ENCODE data around the gene CASR.
"Not testable (repeated sequence)": the region's sequence is repeated elsewhere in the genome, so short reads cannot be mapped to it uniquely, and the experiment has no call there.

CASR gene

DNA sequence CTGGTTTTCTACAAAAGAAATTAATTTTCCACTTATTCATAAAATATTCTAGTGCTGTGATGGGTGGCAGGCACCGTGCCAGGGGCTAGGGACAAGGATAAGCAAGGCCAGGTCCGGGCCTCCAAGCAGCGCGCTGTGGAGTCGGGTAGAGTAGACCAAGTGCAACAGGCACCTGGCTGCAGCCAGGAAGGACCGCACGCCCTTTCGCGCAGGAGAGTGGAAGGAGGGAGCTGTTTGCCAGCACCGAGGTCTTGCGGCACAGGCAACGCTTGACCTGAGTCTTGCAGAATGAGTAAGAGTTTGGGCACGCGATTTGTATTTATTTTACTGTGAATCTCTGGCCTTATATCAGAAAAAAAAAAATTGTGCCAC is at the start of gene CASR:
CASR (plus strand) TSS at position 148 of the 372 bp plus-strand sequence. CDS start 70,522 bp downstream, outside the sequence.
- DNase-seq: no peak

DNA sequence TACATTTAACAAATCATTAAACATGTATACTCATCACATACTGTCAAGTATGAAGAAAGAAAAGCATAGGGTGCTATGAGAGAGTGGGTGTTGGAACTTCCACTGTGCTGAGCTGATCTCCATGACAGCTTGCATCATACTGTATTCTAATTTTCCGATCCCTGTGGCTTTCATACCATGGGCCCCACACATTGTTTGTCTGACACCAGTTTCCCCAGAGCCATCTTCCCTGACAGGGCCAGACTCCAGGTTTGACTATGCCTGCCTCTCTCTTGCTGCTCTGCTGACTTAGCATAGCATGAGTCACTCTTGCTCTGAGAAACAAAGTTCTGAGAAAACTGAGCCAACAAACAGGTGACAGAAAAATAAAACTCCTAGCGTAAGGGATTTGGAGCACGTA is 37.0 kb upstream of the CASR start:
- DNase-seq: peak; percentile 34

DNA sequence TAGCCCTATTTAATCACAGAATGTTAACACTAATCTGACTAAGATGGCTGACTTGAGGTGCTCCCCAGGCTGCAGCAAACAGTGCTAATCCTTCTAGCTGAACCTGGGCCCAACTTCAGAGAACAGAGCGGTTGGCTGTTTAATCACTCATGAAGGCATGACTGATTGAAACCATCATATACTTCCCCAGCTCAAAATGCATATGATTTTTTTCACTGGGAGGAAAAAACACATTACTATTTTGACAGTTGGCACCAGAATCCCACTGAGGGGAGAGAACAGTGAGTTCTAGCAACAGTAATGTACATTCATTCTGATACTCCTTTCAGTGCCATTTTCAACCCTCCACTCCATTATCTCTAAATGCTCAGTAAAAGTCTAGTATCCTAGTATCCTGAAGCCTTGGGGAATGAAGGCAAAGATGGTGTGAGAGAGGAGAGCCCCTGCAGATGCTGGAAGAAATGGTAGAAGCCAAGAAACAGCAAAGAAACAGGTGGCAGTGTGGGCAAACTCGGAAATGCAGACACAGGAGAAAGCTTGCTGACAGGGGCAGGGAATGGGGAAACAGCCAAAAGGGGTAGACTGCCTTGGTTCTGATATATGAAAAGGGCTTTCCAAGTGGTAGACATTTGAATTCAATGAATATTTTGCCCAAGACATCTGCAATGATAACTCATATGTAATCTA is 34.4 kb upstream of the CASR start:
- DNase-seq: no peak

- DNase-seq: peak; percentile 75
Measured at GRCh38 chr3:122151480-122151879, 32.0 kb upstream of the CASR start.

- DNase-seq: not testable (repeated sequence)
Measured at GRCh38 chr3:122164983-122165382, 18.5 kb upstream of the CASR start.

- DNase-seq: no peak
Measured at GRCh38 chr3:122167630-122168029, 15.8 kb upstream of the CASR start.

DNA sequence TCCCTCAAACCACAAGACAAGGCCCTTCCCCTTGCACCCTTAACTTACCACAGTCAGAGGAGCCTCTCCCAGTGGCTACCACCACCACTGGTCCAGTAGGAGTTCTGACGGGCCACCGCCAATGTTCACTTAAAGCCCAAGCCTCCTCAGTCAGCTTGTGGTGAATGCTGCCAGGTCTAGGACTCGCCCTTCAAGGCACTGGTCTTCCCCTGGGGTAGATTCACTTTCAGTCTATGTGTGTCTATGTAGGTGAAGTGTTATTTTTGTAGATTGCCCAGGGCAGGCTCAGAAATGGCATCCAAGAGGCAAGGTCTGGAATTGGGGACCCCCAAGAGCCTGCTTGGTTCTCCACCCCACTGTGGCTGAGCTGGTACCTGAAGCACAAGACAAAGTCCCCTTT is 15.4 kb upstream of the CASR start:
- no peak for DNase-seq

GRCh38 chr3:122169911-122170310 is 13.6 kb upstream of the CASR start:
- DNase-seq: peak; percentile 37

DNA sequence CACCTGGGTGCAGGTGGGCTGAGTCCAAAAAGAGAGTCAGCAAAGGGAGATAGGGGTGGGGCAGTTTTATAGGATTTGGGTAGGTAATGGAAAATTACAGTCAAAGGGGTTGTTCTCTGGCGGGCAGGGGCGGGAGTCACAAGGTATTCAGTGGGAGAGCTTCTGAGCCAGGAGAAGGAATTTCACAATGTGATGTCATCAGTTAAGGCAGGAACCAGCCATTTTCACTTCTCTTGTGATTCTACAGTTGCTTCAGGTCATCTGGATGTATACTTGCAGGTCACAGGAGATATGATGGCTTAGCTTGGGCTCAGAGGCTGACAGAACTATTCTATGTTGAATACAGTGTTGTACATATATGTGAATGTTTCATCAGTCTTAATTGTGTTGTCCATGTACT is 12.1 kb upstream of the CASR start:
- not testable (repeated sequence) for DNase-seq

DNA sequence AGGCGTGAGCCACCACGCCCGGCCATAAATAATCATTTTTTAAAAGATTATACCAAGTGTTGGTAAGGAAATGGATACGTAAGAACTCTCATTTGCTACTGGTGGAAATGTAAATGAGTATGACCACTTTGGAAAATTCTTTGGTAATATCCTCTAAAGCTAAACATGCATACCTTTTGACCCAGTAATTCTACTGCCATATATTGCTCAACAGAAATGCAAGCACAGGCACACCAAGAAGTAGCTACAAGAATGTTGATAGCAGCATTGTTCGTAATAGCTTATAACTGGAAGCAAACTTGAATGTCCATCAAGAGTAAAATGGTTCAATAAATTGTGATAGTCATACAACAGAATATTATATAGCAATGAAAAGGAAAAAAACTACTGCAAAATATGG is 4.8 kb upstream of the CASR start:
- no peak for DNase-seq

- DNase-seq: no peak
Measured at GRCh38 chr3:122183893-122184590, 574 bp downstream of the CASR start.

DNA sequence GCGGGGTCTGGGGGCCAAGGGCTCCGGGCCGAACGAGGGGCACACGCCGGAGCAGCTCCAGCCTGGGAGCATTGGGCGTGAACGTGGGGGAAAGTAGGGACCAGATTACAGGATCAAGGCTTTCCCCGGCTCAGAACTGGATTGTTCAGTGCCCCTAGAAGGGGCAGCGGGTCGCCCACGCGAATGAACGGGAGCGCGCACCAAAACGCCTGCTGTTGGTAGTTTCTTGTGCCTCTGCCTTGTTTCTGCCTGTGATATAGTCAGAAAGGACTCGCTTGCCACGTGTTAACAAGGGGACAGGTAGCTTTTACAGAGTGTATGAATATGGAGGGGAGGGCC is 1.1 kb downstream of the CASR start:
- no peak for DNase-seq

DNA sequence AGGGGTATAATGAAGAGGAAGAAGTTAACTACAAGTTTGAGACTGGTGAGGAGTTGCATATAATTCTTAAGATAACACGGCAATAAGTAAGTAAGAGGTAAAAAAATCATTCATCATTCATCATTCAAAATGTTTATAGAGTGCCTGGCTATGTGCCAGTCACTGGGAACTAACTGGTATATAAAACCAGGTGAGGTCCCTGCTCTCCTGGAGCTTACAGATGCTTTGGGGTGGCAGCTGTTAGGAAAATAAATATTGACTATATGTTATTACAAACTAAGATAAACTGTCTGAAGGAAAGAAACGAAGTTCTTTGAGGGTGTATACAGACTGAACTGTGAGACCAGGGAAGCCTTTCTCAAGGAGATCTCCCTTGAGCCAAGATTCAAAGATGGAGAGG is 2.9 kb downstream of the CASR start:
- no peak for DNase-seq

DNA sequence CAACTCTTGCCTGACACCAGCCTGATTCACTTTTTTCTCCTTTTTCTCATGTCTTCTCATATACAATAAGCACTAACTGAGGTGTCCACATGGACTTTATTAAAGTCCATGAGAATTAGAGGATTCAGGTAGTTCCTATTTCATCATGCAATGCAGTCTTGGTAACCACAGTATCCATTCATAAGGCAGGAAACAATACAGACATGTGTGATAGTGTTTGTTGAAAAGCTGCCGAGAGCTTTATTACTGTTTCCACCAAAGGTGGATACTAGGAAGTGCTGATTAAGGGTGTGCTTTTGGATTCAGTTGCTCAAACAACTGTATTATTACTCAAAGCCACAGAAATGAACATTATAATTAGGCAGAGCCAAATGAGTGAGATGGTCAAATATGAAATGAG is 5.3 kb downstream of the CASR start:
- no peak for DNase-seq

- no peak for DNase-seq
Measured at GRCh38 chr3:122189357-122189756, 5.9 kb downstream of the CASR start.

GRCh38 chr3:122190525-122190924 is 7.1 kb downstream of the CASR start:
- no peak for DNase-seq

GRCh38 chr3:122198966-122199365 is 15.5 kb downstream of the CASR start:
- no peak for DNase-seq

GRCh38 chr3:122199552-122199951 is 16.1 kb downstream of the CASR start:
- DNase-seq: no peak

DNA sequence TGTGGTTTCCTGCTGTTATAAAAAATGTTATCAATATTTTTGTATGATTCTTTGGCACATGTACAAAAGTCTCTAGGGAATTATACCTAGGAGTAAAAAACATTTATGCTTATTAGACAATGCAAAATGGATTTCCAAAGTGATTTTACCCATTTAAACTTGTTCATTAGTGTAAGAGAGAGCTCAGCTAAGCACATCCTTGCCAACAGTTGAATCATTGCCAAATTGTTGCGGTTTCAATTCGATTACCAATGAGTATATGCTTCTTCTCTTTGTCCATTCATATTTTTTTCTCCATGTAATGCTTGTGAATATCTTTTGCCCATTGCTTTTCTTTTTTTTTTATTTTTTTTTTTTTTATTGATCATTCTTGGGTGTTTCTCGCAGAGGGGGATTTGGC is 17.2 kb downstream of the CASR start:
- DNase-seq: no peak

DNA sequence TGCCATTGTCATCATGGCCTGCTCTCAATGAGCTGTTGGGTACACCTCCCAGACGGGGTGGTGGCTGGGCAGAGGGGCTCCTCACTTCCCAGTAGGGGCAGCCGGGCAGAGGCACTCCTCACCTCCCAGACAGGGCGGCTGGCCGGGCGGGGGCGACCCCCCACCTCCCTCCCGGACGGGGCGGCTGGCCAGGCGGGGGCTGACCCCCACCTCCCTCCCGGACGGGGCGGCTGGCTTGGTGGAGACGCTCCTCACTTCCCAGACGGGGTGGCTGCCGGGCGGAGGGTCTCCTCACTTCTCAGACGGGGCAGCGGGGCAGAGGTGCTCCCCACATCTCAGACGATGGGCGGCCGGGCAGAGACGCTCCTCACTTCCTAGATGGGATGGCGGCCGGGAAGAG is 18.0 kb downstream of the CASR start:
- DNase-seq: not testable (repeated sequence)

DNA sequence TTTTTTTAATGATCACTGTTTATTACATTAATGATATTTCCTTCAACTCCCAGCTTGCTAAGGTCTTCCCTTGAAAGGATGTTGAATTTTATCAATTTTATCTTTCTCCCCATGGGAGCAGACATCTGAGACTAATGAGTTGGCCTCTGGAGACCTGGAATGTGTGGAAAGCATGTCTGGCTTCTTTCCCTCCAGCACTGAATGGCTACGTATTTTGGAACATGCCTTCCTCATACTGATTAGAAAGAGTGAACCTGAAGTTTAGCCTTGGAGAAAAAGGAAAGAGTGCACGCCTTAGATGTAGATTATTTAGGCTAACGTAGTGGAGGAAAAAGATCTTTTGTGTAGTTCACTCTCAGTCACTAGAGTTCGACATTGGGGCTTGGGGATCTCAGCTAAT is 25.1 kb downstream of the CASR start:
- no peak for DNase-seq

GRCh38 chr3:122213650-122214049 is 30.2 kb downstream of the CASR start:
- DNase-seq: no peak

GRCh38 chr3:122214711-122215110 is 31.2 kb downstream of the CASR start:
- DNase-seq: no peak

DNA sequence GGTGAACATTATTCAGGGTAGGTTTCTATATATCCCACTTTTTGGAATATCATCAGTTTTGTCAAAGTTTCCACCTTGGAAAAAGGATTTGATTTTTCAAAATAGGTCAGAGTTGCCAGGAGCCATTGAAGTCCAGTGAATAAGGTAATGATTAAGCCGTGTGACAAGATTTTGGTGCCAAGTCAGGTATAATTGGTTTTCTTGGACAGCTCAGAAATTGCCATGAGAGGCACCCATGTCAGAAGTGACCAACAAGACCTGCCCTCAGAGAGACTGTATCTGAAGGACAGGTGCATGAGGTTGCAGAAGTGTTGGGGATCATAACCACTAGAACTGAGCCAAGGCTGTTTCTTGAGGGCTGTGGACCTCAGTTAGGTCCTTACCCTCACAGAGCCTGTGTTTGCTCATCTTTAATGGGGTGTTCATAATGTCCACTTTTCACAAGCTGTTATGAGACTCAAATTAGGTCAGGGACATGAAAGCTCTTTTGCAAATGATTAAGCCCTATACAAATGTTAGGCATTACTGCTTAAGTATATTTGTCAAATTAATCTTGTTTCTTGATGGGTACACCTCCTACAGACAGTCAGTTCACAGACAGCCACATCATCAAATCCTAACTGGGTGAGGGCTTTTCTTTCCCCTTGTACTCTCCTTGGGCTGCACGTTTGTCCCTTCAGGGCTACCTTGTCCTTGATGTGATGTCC is 32.3 kb downstream of the CASR start:
- DNase-seq: no peak
